HL-60 (cell line): ENCODE results near the gene ART1.

Experiments
- DNase-seq, 2 experiments: peaks; one replicate each; pipeline ENCODE4 v3.0.0-alpha.2; 2010 to 2020; ENCODE audit warnings: low read depth in 1 of 2, low spot score in 1 of 2
- H3K27ac ChIP-seq: fragments of 250-450 bp; sonication (Bioruptor Pico); replicated peaks from 2 replicates; pipeline ENCODE4 v1.5.1; 2020; ENCODE audit warnings: mild to moderate bottlenecking, moderate library complexity
- H3K27me3 ChIP-seq: fragments of 250-450 bp; sonication (Bioruptor Pico); 2 replicates; pipeline ENCODE4 v1.5.1; 2021; ENCODE audit warnings: mild to moderate bottlenecking, moderate library complexity; ENCODE audit not compliant: insufficient read depth, poor library complexity, severe bottlenecking
- H3K4me3 ChIP-seq: replicated peaks from 2 replicates; pipeline ENCODE4 v1.5.1; 2011; ENCODE audit warnings: mild to moderate bottlenecking, control low read depth, low read length; ENCODE audit not compliant: insufficient read depth
- GABPA ChIP-seq: IDR thresholded peaks from 2 replicates; pipeline ENCODE4 v1.6.1; 2012; ENCODE audit warnings: low read depth
- POLR2AphosphoS5 ChIP-seq: IDR thresholded peaks from 2 replicates; pipeline ENCODE4 v1.6.1; 2012; ENCODE audit warnings: low read depth
- REST ChIP-seq: IDR thresholded peaks from 2 replicates; pipeline ENCODE4 v1.6.1; 2012; ENCODE audit warnings: low read depth; ENCODE audit not compliant: insufficient replicate concordance
- SPI1 ChIP-seq: IDR thresholded peaks from 2 replicates; pipeline ENCODE4 v1.6.1; 2012; ENCODE audit warnings: low read depth, mild to moderate bottlenecking, borderline replicate concordance
- TF ChIP-seq, protein P1 (sequence below): IDR thresholded peaks from one replicate; pipeline ENCODE4 v1.5.1; 2011; ENCODE audit warnings: low read length, control low read depth, inconsistent platforms; ENCODE audit not compliant: insufficient read depth

Gene ART1

GRCh38 chr11:3632070-3632660 is 12.8 kb upstream of the ART1 start:
- H3K27me3 ChIP-seq = no peaks in the 10 kb centered on the region
- no peak for DNase-seq
- H3K4me3 ChIP-seq = no peak overlapping the region
- no peak overlapping the region for H3K27ac ChIP-seq
- TF ChIP-seq SPI1 (no peak), GABPA (no peak), POLR2AphosphoS5 (no peak), REST (no peak)
- TF ChIP-seq, protein P1, sequence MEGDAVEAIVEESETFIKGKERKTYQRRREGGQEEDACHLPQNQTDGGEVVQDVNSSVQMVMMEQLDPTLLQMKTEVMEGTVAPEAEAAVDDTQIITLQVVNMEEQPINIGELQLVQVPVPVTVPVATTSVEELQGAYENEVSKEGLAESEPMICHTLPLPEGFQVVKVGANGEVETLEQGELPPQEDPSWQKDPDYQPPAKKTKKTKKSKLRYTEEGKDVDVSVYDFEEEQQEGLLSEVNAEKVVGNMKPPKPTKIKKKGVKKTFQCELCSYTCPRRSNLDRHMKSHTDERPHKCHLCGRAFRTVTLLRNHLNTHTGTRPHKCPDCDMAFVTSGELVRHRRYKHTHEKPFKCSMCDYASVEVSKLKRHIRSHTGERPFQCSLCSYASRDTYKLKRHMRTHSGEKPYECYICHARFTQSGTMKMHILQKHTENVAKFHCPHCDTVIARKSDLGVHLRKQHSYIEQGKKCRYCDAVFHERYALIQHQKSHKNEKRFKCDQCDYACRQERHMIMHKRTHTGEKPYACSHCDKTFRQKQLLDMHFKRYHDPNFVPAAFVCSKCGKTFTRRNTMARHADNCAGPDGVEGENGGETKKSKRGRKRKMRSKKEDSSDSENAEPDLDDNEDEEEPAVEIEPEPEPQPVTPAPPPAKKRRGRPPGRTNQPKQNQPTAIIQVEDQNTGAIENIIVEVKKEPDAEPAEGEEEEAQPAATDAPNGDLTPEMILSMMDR = no peak

DNA sequence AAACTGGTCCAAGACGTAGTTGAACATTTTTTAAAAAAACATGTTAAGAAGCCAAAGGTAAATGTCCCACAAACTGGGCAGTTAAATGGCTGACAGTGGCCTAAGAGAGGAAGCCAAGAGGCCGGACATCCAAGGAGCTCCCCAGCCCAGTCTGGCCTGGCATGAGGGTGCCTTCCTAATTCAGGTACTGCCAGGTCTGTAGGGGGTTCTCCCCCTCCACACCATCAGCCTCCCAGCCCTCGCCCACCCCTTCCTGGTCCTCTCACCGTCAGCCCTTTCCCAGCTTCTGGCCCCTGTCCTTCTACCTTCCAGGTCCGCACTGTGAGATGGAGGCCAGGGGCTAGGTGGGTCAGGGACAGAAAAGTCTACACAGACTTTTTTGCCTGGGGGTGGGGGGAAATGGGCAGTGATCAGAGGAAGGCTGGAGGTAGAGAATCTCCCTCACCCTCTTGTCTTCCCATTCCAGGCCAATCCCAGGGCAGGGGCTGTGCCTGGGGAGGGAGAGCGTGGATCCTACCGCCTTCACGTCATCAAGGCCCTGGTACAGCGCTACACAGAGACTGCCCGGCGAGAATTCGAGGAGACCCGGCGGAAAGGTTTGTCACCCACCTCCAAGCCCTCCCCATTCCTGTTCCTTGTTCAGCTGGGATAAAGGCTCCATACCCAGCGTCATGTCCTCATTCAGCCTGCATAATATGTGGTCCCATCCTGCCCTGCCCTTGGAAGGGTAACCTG is 9.1 kb upstream of the ART1 start:
- TF ChIP-seq SPI1 = no peak
- no peak for TF ChIP-seq REST
- no peak for TF ChIP-seq POLR2AphosphoS5
- TF ChIP-seq, protein P1 = no peak
- no peak for TF ChIP-seq GABPA
- Histone ChIP-seq H3K27ac (no peak overlapping the region), H3K4me3 (no peak overlapping the region), H3K27me3 (no peaks in the 10 kb centered on the region)
- DNase-seq = no peak

DNA sequence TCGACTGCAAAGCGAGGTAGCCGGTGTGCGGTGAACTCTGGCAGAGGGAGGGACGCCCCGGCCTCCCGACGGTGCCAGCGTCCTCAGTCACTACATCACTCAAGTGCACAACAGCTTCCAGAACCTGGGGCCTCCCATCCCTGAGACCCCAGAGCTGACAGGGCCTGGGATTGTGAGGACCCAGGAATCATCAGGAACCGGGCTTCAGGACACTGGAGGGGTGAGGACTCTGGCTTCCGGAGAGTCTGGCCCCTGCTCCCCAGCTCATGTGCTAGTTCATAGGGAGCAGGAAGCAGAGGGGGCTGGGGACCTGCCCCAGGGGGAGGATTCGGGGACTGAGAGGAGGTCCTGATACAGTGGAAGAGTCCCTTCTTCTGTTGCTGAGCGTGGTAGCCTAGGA is 7.7 kb upstream of the ART1 start:
- Histone ChIP-seq H3K27me3 (peaks cover 5% of the 10 kb centered on the region), H3K27ac (no peak overlapping the region), H3K4me3 (no peak overlapping the region)
- no peak for DNase-seq
- TF ChIP-seq, protein P1 = no peak
- TF ChIP-seq SPI1 (no peak), POLR2AphosphoS5 (no peak), REST (no peak), GABPA (no peak)
